Stimulated activated CD4-positive, alpha-beta T cell treated with anti-CD3 and anti-CD28 coated beads, Interleukin-1b, Interleukin-23, amount 100 ng/mL, for 4 hours (primary cell): ENCODE data around the gene NRK.
"Not testable (repeated sequence)": the region's sequence is repeated elsewhere in the genome, so short reads cannot be mapped to it uniquely, and the experiment has no call there.

Experiments
- DNase-seq, 2 donors: peaks; one replicate each; pipeline ENCODE4 v3.0.0-alpha.2; 2020; ENCODE audit warnings: low read depth in 2 of 2

NRK gene

GRCh38 chrX:105882581-105883275 is 60.4 kb downstream of the NRK start:
- no peak for DNase-seq

GRCh38 chrX:105894721-105895120 is 72.4 kb downstream of the NRK start:
- no peak for DNase-seq

GRCh38 chrX:105909576-105909975 is 87.2 kb downstream of the NRK start:
- DNase-seq = no peak

- DNase-seq = no peak
Observed at GRCh38 chrX:105910563-105911105, 88.3 kb downstream of the NRK start.

- DNase-seq = no peak
Observed at GRCh38 chrX:105945266-105945665, 122.9 kb downstream of the NRK start.

GRCh38 chrX:105969487-105969886 is 147.1 kb downstream of the NRK start:
- DNase-seq = no peak

GRCh38 chrX:105972690-105973386 is 150.5 kb downstream of the NRK start:
- no peak for DNase-seq

- DNase-seq = no peak
Observed at GRCh38 chrX:105973387-105973739, 151.0 kb downstream of the NRK start.

GRCh38 chrX:105975382-105975781 is 153.0 kb downstream of the NRK start:
- DNase-seq = no peak

GRCh38 chrX:105981772-105982485 is 159.6 kb downstream of the NRK start:
- no peak for DNase-seq

GRCh38 chrX:105988487-105988886 is 166.1 kb downstream of the NRK start:
- DNase-seq = not testable (repeated sequence)

- no peak for DNase-seq
Observed at GRCh38 chrX:105999294-105999693, 177.0 kb downstream of the NRK start.

- no peak for DNase-seq
Observed at GRCh38 chrX:106000203-106000602, 177.9 kb downstream of the NRK start.

GRCh38 chrX:106000609-106001008 is 178.3 kb downstream of the NRK start:
- DNase-seq = not testable (repeated sequence)

GRCh38 chrX:106005684-106006083 is 183.3 kb downstream of the NRK start:
- DNase-seq = no peak

GRCh38 chrX:106007815-106008214 is 185.5 kb downstream of the NRK start:
- DNase-seq = no peak
